Measurements from ENCODE around the gene EEIG2. TPM values are rescaled to one million over a fixed set of nuclear protein-coding genes. Genes with fewer than 3 reads are reported as not detected.

EEIG2 gene
- total and polyA plus RNA-seq, 9 of the 15 experiments (the other 6 are each of a cell fraction or from before 2014, with no cell fraction given), result 6.1 to 26.9 (median 15.2) TPM

GRCh38 chr1:108540977-108541376 lies 18.9 kb upstream of the EEIG2 start (continued):
- TF ChIP-seq CHD7 (IDR thresholded peaks at IDR 0.05; ENCODE audit: low read depth, low read length) (no peak), ZBTB43 (CRISPR knock-in tag; IDR thresholded peaks at IDR 0.05) (no peak), NFXL1 (CRISPR knock-in tag; IDR thresholded peaks at IDR 0.05) (no peak), ATF1 (CRISPR knock-in tag; IDR thresholded peaks at IDR 0.05) (no peak), ATF1 (tag; IDR thresholded peaks at IDR 0.05) (no peak), KDM1A (IDR thresholded peaks at IDR 0.05) (peak; percentile 18 to 55; a peak in 1 of 4 replicates), KLF10 (CRISPR knock-in tag; IDR thresholded peaks at IDR 0.05) (no peak), RBM25 (IDR thresholded peaks at IDR 0.05; ENCODE audit: low read depth, low read length, severe bottlenecking) (peak; percentile 95)

Data from K562 (cell line).